ENCODE measurements around the gene ERICH6B.
"Not testable (repeated sequence)": the region's sequence is repeated elsewhere in the genome, so short reads cannot be mapped to it uniquely, and the experiment has no call there.

Gene ERICH6B

DNA sequence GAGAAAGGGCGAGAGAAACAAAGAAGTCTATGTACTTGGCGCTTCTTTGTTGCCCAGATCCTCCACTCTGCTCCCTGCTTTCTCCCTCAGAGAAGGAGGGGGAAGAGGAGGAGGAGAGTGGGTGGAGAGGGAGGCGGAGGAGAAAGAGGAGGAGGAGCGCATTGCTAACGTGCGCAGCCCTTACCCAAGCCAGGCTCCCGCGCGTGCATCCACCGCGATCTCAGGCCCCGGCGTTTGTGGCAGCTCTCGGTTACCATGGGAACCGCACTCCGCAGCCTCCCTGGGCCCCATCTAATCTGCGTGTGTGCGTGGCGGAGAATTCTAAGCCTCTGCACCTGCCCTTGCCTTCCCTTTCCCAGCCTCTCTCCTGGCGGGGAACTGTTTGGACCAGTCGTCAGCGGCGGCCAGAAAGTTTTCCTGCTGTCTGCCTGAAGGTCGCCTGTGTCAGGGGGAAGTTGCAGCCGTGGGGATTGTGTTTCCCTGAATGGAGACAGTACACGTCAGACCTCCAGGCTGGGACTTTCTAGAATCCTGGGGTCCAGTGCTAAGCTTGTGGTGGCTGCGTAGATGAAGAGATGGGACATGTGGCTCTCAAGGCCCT lies at the start of gene ERICH6B:
Gene ERICH6B, minus strand, starts transcription at position 239 of the 601 bp plus-strand sequence. CDS start 18,734 bp downstream, outside the sequence.
- DNase-seq, result no peak

DNA sequence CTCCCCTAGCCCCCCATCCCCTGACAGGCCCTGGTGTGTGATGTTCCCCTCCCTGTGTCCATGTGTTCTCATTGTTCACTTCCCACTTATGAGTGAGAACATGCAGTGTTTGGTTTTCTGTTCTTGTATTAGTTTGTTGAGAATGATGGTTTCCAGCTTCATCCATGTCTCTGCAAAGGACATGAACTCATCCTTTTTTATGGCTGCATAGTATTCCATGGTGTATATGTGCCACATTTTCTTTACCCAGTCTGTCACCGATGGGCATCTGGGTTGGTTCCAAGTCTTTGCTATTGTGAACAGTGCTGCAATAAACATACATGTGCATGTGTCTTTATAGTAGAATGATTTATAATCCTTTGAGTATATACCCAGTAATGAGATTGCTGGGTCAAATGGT lies 47.4 kb upstream of the ERICH6B start:
- not testable (repeated sequence) for DNase-seq

DNA sequence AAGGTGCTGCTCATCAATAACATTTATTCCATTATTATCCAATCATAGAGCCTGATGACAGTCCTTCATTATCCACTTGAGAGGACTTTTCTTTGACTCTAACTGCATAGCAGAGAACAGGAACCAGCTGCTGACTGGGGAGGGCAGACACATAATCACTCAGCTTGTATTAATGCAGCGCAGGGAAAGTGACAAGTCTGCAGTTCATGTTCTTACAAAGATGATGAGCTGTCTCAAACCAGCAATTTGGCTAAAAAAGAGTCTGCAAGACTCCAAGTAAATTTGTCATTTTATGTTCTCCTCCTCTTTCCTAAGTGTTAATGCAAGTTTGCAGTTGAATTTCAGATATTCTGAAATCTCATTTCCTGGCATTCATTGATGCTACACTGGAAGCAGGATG lies 46.6 kb upstream of the ERICH6B start:
- DNase-seq, result no peak

DNA sequence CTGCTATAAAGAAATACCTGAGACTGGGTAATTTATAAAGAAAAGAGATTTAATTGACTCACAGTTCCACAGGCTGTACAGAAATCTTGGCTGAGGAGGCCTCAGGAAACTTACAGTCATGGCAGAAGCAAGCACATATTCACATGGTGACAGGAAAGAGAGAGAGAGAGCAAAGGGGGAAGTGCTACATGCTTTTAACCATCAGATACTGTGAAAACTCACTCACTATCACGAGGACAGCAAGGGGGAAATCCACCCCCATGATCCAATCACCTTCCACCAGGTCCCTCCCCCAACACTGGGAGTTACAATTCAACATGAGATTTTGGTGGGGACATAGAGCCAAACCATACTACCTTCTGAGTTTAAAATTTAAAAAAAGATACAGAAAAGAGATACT lies 44.9 kb upstream of the ERICH6B start:
- not testable (repeated sequence) for DNase-seq

DNA sequence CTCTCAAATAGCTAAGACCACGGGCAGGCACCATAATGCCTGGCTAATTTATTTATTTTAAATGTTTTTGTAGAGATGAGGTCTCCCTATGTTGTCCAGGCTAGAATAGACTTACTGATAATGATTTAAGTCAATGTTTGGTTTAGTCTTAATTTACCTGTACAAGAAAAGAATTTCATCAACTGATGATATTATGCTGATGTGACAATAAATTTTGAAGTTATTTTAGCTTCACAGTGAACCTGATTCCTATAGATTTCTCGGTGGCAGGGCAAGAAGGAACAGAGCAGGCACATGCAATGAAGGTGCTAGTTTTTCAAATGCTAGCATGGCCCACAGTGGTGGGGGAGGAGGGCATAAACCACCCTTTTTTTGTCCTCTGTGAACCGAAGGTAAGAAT lies 44.0 kb upstream of the ERICH6B start:
- DNase-seq, result no peak

DNA sequence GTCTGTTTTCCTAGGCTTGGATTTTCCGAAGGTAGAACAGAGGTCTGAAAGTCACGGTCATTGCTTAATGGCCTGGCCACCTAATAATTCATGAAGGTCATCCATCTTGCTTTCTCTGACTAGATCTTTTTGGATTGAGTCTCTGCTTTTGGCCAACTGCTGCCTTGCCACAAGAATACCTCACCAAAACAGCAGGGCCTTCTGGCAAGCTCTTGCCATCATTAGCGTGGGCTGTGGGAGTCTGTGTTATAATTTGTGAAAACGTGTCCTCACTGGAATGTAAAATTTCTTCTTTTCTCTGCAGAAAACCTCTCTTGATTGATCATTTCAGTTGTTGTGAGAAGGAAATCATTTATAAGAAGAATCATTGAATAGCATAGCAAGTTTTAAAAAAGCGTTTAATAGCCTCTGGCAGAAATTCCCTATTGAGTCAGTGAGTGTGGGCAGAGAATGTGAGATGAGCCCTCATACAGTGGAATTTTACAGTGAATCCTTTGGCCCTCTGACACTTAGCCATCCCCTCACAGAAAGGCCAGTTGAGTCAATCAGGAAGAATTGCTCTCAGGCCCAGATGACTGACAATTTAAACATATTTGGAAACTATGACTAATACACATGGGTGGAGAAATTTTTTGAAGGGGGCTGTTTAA lies 43.2 kb upstream of the ERICH6B start:
- DNase-seq, result no peak

DNA sequence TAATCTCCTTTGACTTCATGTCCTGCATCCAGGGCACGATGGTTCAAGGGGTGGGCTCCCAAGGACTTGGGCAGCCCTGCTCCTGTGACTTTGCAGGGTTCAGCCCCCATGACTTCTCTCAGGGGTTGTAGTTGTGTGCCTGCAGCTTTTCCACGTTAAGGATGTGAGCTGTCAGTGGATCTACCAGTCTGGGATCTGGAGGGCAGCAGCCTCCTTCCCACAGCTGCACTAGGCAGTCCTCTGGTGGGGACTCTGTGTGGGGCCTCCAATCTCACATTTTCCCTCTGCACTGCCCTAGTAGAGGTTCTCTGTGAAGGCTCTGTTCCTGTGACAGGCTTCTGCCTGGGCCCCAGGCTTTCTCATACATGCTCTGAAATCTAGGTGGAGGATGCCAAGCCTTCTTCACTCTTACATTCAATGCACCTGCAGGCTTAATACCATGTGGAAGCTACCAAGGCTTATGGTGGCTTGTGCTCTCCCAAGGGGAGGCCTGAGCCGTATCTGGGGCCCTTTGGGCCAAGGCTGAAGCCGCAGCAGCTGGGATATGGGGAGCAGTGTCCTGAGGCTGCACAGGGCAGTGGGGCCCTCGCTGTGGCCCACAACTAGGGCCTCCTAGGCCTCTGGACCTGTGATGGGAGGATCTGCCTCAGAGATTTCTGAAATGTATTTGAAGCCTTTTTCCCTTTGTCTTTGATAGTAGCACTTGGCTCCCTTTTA lies 39.3 kb upstream of the ERICH6B start:
- DNase-seq, result no peak

DNA sequence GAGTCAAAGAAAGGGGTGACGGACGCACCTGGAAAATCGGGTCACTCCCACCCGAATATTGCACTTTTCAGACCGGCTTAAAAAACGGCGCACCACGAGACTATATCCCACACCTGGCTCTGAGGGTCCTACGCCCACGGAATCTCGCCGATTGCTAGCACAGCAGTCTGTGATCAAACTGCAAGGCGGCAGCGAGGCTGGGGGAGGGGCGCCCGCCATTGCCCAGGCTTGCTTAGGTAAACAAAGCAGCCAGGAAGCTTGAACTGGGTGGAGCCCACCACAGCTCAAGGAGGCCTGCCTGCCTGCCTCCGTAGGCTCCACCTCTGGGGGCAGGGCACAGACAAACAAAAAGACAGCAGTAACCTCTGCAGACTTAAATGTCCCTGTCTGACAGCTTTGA lies 29.7 kb upstream of the ERICH6B start:
- not testable (repeated sequence) for DNase-seq

DNA sequence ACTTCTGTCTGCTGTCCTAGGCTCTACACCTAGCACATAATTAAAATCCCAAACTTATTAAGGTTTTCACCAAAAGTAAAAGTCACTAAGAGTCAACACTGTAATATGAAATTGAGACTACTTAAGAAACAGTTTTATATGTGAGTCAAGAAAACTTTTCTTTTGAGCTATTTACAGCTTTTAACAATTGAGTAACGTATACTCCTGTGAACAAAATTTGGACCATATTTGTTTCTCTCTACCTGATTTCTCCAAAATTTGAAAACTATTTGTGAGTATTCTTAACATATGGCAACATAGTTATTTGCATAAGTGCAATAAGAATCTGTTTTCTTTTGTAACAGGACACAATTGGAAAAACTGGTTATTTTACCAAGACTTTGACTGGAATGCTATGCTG lies 26.6 kb upstream of the ERICH6B start:
- not testable (repeated sequence) for DNase-seq

DNA sequence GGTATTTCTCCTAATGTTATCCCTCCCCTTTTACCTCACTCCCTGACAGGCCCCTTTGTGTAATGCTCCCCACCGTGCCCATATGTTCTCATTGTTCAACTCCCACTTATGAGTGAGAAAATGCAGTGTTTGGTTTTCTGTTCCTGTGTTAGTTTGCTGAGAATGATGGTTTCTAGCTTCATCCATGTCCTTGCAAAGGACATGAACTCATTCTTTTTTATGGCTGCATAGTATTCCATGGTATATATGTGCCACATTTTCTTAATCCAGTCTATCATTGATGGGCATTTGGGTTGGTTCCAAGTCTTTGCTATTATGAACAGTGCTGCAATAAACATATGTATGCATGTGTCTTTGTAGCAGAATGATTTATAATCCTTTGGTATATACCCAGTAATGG lies 19.8 kb upstream of the ERICH6B start:
- not testable (repeated sequence) for DNase-seq

DNA sequence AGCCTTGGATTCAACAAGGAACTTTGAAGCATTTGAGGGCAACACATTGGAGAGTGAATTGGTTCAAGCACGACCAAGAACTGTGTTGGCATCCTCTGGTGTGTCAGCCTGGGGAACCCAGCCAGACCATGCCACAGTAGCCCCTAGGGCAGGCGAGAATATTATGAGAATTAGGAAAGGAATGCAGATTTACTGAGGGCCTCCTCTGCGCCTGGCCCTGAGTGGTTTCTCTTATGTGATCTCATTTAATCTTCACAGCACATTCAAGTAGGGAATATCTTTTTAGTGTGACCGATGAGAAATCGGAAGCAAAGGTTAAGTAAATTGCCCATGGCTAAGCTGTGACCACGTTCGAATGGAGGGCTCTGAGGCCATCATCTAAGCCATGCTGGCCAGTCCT lies 15.3 kb upstream of the ERICH6B start:
- DNase-seq, result no peak

DNA sequence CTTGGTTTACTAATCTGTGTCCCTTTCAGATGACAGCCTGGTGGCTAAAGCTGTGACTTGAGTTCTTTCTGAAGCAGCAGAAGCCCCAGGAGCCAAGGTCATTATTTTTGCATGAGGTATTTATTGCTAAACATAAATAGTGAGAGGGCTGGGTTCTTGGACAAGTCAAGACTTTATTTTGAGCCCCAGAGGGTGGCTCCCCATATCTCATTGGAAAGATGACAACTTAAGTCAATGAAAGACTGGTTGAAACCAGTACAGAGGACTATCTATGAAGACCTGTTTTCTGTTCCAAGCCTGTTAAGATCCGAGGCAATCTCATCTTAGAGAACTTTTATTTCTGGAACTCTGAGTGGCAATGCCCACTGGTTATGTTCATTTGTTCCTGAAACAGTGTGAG lies 14.4 kb upstream of the ERICH6B start:
- no peak for DNase-seq

DNA sequence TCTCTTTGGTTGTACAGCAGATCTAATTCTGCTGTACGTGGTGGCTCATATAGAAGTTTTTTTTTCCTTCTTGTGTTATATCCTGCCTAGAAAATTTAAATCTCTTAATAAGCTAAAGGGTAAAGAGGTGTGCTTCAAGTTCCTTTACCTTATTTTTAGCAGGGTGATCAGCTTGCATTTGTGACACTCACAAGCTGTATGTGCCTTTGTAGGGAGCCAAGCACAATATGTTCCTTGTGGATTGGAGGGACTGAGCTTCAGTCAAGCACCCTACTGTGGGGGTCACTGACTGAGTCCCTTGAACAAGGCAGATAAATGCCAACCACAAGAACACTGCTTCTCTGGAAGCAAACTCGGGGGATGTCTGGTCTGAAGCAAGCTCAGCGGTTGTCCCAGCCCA lies 12.6 kb upstream of the ERICH6B start:
- DNase-seq, result no peak

DNA sequence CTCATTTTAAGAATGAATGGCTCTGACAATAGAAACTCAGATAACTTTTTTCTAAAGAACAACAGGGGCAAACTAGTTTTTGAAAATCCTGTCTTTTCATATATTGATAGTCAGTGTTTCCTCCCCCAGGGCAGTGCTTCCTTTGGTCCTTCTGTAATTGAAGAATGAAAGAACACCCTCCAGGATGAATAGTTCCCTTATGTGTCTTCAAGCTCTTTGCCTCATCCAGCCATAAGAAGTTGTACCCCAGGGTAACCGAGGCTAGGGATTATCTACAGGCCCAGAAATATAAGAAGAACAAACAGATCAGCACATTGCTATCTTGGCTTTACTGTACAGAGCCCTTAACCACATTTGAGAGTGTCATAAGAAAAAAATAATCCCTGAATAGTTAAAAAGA lies 12.1 kb upstream of the ERICH6B start:
- DNase-seq, result no peak

DNA sequence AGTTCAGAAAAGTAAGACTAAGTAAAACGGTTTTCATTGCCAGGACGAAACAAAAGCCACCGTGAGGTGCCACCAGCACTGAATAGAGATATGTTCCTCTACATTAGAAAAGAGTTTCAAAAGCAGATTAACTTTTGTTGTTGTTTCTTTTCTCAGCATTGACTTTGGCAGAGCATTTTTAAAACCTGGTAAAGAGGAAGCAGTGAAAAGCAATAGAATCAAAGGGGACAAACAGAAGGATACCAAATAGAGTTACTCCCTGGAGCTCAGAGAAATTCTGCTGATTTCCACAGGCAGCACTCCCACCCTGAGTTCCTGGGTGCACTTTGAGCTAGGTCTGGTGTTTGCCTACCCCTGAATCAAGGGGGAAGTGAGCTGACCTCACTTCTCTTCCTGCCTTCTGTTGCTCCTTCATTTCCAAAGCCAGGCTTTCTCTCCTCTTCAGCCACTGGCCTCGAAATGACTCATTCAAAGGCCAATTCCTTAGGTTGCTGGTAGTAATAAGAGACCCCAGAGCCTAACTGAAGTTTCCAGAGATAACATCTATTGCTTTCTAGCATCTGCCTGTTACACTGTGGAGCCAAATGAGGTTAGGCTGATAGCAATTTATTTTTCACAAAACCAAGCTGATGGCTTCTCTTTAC lies 11.3 kb upstream of the ERICH6B start:
- DNase-seq, result no peak

DNA sequence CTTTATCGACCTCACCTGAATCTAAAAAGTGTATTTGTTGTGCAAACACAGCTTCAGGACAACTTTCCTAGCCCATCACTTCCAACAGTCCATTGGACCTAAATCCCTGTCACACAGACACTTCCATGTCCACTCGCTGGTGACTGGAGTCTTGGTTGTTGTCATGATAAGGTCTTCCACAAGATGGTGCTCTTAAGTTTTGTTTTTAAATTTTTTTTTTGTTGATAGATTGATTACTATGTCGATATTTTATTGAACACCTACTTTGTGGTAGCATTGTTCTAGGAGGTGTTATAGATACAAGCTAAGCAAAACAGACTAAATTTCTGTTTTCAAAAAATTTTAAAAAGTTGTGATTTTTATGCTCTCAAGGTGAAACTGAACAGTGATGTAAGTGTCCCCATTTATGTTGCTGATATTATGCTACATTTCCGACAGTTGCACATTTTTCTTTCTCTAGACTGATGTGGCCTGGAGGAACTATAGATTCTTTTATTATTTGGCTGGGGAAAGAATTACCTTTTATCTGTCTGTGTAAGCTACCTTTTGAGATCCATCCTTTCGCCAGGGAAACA lies 8.1 kb upstream of the ERICH6B start:
- DNase-seq, result no peak

DNA sequence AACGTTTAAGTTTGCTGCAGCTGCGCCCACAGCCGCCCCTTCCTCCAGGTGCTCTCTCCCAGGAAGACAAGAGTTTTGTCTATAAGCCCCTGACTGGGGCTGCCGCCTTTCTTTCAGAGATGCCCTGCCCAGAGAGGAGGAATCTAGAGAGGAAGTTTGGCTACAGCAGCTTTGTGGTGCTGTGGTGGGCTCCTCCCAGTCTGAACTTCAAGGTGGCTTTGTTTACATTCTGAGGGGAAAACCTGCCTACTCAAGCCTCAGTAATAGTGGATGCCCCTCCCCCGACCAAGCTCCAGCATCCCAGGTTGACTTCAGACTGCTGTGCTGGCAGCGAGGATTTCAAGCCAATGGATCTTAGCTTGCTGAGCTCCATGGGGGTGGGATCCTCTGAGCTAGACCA lies 6.4 kb upstream of the ERICH6B start:
- DNase-seq, result no peak

DNA sequence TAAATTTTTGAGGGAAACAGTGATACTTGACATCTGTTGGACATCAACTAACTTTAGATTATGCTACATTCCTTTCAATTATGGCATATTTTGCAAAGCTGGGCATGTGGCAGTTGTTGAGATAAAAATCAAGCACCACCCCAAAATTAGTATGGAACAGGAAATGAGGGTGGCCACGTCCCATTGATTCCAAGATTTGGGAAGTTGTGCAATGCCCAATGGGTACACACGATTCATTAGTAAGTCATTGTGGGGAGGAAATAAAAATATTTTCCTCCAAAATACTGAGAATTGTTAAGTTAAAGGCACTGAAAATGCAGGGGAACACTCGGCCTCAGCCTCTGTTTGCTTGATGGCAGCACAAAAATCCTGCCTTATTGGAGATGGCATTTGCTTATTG lies 7.6 kb downstream of the ERICH6B start:
- DNase-seq, result no peak

DNA sequence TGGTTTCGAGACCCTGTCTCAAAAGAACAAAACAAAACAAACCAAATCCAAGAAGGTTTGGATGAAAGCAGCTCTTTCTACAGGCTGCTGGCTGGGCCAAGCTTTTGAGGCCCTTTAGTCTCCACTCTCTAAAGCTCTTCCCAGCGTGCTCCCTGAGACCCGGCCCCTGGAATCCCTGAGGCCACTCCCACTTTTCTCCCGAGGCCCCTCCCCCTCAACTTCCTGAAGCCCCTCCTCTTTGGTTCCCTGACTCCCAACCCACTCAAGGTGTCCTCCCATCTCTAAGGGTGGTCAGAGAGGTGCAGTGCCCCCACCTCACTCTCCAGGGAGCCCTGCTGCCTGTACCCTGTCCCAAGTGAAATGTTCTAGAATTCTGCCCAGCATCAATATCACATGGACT lies 10.6 kb downstream of the ERICH6B start:
- no peak for DNase-seq

DNA sequence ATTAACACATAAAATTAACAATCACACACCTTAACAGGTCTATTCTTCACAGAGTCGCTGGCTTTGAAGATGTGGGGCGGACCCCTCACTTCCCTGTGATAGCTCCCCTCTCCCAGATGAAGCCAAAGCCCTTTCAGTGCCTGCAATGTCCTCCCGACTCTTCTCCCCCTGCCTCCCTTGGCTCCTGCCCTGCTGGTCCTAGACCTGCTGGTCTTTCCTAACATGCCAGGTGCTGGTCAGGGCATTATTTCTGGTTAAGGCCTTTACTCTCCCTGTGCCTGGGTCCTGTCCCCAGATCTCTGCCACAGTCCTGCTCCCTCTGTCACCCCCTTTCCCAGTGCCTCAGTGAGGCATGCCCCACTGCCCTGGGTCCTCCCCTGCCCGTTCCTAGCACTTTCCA lies 12.2 kb downstream of the ERICH6B start:
- no peak for DNase-seq

DNA sequence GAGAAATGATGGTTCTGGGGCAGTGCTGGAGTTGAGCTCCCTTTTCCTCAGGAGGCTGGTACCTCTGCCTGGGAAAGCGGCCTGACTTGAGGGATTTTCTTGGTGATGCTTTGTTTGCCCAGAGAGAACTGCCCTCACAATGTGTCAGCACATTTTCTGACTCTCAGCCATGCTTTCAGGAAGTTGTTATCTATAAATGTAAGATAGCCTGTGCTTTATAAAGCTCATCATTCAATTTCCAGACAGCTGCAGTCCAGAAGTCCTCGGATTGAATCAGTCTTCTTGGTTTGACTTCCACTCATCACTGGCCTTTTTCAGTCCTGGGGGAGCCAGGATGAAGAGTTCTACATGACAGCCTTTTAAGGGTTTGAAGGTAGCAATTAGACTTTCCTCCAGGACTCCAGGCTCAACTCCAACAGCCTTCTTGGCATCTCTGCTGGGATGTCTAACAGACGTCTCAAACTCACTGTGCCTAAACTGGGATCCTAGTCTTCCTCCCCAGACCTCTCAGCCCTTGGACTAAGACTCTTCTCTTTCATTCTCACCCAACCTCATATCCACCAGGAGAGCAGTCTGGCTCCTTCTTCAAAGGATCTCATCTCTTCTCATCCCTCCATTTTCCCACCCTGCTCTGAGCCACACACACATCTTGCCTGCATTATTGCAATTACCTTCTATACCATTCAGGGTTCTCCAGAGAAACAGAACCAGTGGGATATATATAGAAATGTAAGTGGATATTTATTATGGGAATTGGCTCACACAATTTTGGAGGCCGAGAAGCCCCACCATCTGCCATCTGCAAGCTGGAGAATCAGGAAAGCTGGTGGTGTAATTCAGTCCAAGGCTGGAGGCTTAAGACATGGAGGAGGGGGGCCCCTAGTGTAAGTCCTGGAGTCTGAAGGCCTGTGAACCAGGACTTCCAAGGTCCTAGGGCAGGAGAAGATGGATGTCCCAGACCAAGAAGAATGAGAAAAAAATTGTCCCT lies 13.1 kb downstream of the ERICH6B start:
- DNase-seq, result no peak

DNA sequence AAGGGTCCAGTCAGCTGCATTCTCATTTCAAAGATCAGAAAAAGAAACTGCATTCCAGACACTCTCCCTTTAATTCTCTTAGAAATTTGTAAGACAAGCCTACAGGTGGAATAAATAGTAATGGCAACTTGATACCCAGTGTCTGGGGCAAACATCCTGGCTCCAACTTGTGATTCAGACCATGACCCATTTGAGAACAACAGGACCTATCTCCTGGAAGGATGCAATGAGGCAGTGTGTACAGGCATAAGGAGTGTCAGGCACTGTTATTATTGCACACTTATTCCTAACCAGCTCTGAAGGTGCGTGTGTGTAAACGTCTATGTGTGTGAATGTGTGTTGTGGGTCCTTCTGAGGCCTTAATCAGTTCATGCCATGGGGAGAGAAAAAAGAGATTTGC lies 13.9 kb downstream of the ERICH6B start:
- DNase-seq, result no peak
